Osteoblast (primary cell): ENCODE measurements around the gene SORCS1. TPM values are rescaled to one million over a fixed set of nuclear protein-coding genes. Genes with fewer than 3 reads are reported as not detected.

Experiments used
- DNase-seq: peaks from one replicate; pipeline ENCODE4 v3.0.0; 2011; ENCODE audit warnings: low spot score, mixed read lengths; ENCODE audit not compliant: insufficient read length; ENCODE audit errors: missing footprints
- H2AFZ ChIP-seq: 2 replicates; pipeline ENCODE4 v1.6.0; 2011; ENCODE audit warnings: mild to moderate bottlenecking, low read length
- H3K27ac ChIP-seq: 2 replicates; pipeline ENCODE4 v1.5.1; 2011; ENCODE audit warnings: mild to moderate bottlenecking, low read depth, low read length, moderate library complexity
- H3K27me3 ChIP-seq: 2 replicates; pipeline ENCODE4 v1.6.0; 2012; ENCODE audit warnings: mild to moderate bottlenecking, control low read depth, inconsistent platforms, low read length, moderate library complexity; ENCODE audit not compliant: insufficient read depth
- H3K36me3 ChIP-seq: 2 replicates; pipeline ENCODE4 v1.5.1; 2011; ENCODE audit warnings: mild to moderate bottlenecking, low read length, control low read depth, moderate library complexity; ENCODE audit not compliant: insufficient read depth
- H3K4me1 ChIP-seq: 2 replicates; pipeline ENCODE4 v1.5.1; 2011; ENCODE audit warnings: mild to moderate bottlenecking, low read length, control low read depth, moderate library complexity; ENCODE audit not compliant: insufficient read depth
- H3K4me2 ChIP-seq: 2 replicates; pipeline ENCODE4 v1.6.0; 2011; ENCODE audit warnings: mild to moderate bottlenecking, low read length; ENCODE audit not compliant: insufficient read depth
- H3K4me3 ChIP-seq: fragments of 200-600 bp; sonication (generic); 3 replicates; pipeline ENCODE4 v1.5.1; 2012; ENCODE audit warnings: mild to moderate bottlenecking, low read length, inconsistent platforms; ENCODE audit not compliant: insufficient read depth
- H3K79me2 ChIP-seq: 2 replicates; pipeline ENCODE4 v1.6.0; 2012; ENCODE audit warnings: mild to moderate bottlenecking, low read length, control low read depth, inconsistent platforms; ENCODE audit not compliant: insufficient read depth
- H3K9me3 ChIP-seq: 2 replicates; pipeline ENCODE4 v1.5.1; 2011; ENCODE audit warnings: low read depth, low read length, control low read depth
- H4K20me1 ChIP-seq: 2 replicates; pipeline ENCODE4 v1.6.0; 2012; ENCODE audit warnings: mild to moderate bottlenecking, low read length, control low read depth; ENCODE audit not compliant: insufficient read depth
- total RNA-seq: library from RNA; depleted of rRNA; stranded (reverse); fragments of >200 nt; gene quantifications from 2 replicates; pipeline ENCODE4 v1.2.3, GENCODE V29; 2012
- TF ChIP-seq, protein P1 (sequence below): IDR thresholded peaks from 2 replicates; pipeline ENCODE4 v1.5.1; 2011; ENCODE audit warnings: mild to moderate bottlenecking, low read depth, low read length, moderate library complexity; ENCODE audit errors: extremely low read depth

Gene SORCS1
- total RNA-seq, 1 donor: not detected

DNA sequence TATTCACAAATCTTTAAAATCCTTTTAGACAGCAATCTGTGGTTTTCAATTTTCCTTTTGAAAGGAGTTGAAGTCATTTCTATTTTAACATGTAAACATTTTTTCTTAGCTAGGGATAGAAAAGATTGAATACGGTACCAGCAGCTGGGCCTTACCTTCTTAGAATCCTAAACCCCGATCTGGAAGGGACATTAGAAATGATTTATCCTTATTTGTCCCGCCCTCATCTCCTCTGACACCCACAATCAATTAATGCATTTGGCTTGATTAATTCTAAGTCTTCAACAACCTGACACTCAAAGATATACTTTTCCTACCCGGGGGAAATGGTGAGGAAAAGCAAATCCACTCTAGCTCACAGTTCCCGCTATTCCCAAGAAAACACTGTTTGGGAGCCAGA lies 100.4 kb downstream of the SORCS1 start:
- no peaks in the 10 kb centered on the region for H4K20me1 ChIP-seq
- TF ChIP-seq, protein P1, sequence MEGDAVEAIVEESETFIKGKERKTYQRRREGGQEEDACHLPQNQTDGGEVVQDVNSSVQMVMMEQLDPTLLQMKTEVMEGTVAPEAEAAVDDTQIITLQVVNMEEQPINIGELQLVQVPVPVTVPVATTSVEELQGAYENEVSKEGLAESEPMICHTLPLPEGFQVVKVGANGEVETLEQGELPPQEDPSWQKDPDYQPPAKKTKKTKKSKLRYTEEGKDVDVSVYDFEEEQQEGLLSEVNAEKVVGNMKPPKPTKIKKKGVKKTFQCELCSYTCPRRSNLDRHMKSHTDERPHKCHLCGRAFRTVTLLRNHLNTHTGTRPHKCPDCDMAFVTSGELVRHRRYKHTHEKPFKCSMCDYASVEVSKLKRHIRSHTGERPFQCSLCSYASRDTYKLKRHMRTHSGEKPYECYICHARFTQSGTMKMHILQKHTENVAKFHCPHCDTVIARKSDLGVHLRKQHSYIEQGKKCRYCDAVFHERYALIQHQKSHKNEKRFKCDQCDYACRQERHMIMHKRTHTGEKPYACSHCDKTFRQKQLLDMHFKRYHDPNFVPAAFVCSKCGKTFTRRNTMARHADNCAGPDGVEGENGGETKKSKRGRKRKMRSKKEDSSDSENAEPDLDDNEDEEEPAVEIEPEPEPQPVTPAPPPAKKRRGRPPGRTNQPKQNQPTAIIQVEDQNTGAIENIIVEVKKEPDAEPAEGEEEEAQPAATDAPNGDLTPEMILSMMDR: no peak
- no peak overlapping the region for H3K4me3 ChIP-seq
- no peak overlapping the region for H2AFZ ChIP-seq
- H3K4me1 ChIP-seq: no peaks in the 10 kb centered on the region
- no peaks in the 10 kb centered on the region for H3K36me3 ChIP-seq
- no peaks in the 10 kb centered on the region for H3K27me3 ChIP-seq
- no peak for DNase-seq
- no peak overlapping the region for H3K4me2 ChIP-seq
- H3K9me3 ChIP-seq: no peaks in the 10 kb centered on the region
- no peaks in the 10 kb centered on the region for H3K79me2 ChIP-seq
- H3K27ac ChIP-seq: no peak overlapping the region

DNA sequence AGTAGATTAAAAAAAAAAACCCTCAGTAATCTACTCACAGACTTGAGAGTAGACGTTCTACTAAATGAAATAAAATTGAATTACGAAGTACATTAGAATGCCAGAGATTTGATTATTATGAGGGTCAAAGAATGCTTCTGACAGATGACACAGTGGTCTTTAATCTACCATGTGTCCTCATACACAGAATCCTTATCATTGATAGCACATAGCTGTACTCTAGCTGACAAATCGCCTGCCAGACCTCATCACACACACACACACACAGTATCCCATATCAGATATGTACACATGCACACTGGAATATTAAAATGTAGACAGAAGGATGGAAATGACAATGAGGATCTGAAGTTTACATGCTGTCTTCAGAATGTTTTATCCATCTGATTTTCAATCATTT lies 104.6 kb downstream of the SORCS1 start:
- Histone ChIP-seq H4K20me1 (no peaks in the 10 kb centered on the region), H3K27ac (no peak overlapping the region), H3K79me2 (no peaks in the 10 kb centered on the region), H3K27me3 (no peaks in the 10 kb centered on the region), H3K36me3 (no peaks in the 10 kb centered on the region), H3K4me3 (no peak overlapping the region), H3K4me2 (no peak overlapping the region), H2AFZ (no peak overlapping the region), H3K4me1 (no peaks in the 10 kb centered on the region), H3K9me3 (no peaks in the 10 kb centered on the region)
- DNase-seq: no peak
- TF ChIP-seq, protein P1: no peak

DNA sequence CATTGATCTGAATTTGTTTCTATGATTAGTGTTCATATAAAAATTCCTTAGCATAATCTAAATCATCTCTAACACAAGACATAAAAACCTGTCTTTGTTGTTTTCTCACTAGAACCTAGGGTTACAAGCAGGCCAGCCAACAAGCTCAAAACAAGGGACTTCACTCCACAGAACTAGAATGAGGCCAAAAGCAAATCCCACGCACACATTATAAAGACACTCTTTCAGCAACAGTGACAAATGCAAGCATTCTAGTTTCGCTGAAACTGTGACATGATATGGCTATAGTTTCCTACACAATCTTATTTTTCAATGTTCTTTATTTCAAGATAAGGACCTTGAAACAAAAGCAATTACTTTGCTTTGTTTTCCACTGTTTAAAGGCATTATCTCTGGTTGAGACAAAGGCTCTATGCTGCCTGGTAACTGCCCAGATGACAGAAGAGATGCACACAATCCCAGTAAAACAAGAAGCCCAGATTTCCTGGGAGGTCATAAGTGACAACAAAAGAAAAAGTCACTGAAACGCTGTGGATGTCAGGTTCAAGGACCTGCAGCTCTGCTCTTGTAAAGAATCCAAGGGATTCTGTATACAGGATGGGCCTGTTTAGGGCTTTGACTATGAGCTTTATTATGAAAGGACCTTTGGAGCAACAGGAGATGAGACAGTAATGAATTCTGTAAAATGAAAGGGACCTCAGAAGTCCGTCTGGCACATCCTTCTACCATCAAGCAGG lies 105.3 kb downstream of the SORCS1 start:
- H3K27ac ChIP-seq: no peak overlapping the region
- TF ChIP-seq, protein P1: no peak
- no peaks in the 10 kb centered on the region for H3K9me3 ChIP-seq
- no peaks in the 10 kb centered on the region for H3K4me1 ChIP-seq
- H2AFZ ChIP-seq: no peak overlapping the region
- no peak overlapping the region for H3K4me3 ChIP-seq
- H3K36me3 ChIP-seq: no peaks in the 10 kb centered on the region
- H3K27me3 ChIP-seq: no peaks in the 10 kb centered on the region
- H3K4me2 ChIP-seq: no peak overlapping the region
- H3K79me2 ChIP-seq: no peaks in the 10 kb centered on the region
- H4K20me1 ChIP-seq: no peaks in the 10 kb centered on the region
- no peak for DNase-seq

DNA sequence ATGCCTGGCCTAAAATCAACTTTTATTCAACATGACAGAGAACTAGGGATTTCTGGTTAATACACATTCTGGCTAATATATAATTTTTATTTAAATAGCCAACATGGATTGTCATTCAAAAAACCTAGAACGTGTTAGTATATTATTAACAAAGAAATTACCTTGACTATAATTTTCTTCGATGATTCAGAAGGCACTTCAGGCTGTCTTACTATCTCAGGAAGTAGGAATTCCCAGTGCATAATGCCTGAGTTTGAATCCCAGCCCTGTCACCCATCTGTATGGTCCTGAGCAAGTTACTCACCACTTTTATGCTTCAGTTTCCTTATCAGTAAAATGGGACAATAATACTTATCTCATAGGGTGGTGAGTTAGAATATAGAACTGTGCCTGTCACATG lies 106.2 kb downstream of the SORCS1 start:
- no peaks in the 10 kb centered on the region for H3K79me2 ChIP-seq
- no peaks in the 10 kb centered on the region for H4K20me1 ChIP-seq
- no peak overlapping the region for H3K4me2 ChIP-seq
- H3K9me3 ChIP-seq: no peaks in the 10 kb centered on the region
- no peak for DNase-seq
- H3K36me3 ChIP-seq: no peaks in the 10 kb centered on the region
- TF ChIP-seq, protein P1: no peak
- H2AFZ ChIP-seq: no peak overlapping the region
- H3K27ac ChIP-seq: no peak overlapping the region
- no peaks in the 10 kb centered on the region for H3K4me1 ChIP-seq
- no peak overlapping the region for H3K4me3 ChIP-seq
- H3K27me3 ChIP-seq: no peaks in the 10 kb centered on the region
